ENCODE measurements around the gene RDH12. TPM values are rescaled to one million over a fixed set of nuclear protein-coding genes. Genes with fewer than 3 reads are reported as not detected.

RDH12 gene
- total RNA-seq, 1 experiment from 2014 or later = not detected

DNA sequence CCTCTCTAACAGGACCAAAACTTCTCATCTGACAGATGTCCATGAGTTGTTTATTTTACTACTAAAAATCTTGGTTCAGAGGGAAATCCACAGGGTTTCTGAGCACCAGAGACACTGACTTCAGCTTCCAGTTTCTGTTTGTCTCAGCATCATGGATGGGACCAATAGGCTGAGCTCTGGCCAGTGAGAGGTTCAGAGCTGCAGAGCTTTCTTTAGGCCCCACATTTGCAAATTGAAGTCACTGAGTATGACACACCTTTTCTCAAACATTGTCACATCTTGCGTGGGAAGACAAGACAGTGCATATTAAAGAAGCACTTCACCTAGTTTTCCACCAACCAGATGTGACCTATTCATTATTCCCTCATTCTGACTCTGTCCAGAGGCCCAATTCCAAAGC lies 45.2 kb downstream of the RDH12 start:
- no peak for DNase-seq (ENCODE audit: extremely low read depth, low read depth)

DNA sequence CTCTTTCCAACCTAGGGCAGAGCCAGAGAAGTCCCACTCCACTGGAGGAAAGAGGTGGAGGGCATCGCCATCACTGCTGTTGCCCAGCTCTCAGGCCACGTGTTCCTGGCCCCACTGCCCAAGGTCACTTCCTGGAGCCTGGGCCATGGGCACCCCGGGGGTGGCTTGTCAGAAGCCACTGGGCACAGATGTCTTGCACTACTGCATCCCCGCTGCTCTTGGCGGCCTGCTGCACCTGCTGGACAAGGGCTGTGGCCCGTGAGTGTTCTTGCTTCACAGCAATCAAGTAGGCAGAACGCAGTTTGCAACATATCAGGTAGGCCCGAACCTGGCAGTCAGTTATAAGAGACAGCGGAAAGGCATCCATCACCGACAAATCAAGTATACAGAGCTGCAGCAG lies 46.6 kb downstream of the RDH12 start:
- no peak for DNase-seq (ENCODE audit: extremely low read depth, low read depth)

DNA sequence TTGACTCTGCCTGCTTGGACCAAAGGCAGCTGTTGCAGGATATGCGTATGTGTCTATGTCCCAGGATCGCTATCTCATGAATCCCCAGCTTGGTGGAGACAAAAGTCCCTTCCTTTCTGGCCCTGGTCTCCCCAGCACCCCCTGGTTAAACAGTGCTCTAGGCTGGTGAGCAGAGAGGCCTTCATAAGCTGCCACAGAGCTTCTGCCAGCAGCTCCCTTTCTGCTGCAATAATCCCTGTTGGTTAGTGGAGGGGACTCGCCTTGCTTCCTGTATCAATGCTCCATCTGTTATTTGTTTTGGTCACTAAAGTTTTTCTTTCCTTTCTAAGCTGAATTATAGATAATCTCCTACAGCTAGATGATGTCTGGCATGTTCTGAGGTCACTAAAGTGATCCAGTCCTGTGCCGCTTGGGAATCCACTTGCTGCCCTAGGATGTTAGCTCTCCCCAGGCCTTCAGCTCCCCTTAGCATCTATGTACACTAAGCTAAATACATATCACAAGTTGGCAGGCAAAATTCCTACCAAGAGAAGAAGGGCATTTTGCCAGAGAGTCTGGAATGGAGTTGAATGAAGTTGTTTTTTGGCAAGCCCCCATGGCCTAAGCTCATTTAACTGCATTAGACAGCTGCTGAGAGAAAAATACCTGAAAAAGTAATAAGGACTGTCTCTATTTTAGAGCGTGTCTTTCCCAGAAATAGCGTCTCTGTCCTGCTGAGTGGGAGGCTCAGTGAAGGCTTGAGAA lies 47.8 kb downstream of the RDH12 start:
- no peak for DNase-seq (ENCODE audit: extremely low read depth, low read depth)

DNA sequence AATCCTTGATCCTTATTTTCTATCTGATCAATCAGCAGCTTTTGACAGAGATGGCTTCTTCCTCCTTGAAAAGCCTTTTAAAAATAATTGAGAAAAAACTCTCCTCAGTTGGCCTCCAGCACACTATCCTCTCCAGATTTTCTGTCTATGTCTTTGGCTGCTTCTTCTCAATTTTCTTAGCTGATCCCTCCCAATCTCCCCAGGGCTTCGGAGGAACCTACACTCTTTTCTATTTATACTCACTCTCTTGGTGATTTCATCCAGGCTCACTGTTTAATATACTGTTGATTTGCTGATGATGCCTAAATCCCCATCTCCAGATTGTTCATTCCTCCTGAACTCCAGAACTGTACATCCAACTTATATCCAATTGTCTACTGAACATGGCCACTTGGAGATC lies 54.8 kb downstream of the RDH12 start:
- no peak for DNase-seq (ENCODE audit: extremely low read depth, low read depth)

DNA sequence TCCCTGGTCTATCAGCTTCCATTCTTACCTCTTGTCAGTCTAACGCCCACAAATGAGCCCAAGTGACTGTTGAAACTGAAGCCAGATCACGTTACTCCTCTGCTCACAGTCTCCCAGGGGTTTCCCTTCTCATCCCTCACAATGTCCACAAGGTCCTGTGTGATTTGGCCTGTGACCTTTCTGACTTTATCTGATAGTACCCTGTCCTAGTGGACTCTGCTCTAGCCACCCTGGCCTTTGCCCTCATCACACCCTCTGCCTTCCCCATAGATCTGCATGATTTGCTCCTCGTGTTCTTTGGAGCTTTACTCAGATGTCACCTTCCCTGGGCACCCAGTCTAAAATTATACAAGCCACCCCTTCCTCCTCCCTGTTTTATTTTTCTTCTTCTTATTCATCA lies 55.5 kb downstream of the RDH12 start:
- no peak for DNase-seq (ENCODE audit: extremely low read depth, low read depth)

DNA sequence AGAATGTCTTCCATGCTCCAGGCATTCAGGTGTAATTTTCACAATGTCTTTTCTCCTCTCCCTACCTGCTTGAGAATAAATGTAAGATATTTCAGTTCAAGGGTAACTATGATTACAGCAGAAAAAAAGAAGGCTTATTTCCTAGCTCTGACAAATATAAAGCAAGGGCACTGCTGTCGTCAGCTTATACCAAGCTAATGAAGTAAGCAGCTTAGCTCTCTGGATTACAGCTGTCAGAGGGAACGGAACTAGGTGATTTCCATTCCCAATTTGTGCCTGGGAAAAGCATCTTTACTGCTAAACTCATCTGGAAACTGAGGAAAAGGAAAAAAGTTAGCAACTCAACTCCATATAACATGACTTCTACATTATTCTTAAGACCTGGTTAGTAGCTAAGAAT lies 58.2 kb downstream of the RDH12 start:
- no peak for DNase-seq (ENCODE audit: extremely low read depth, low read depth)

DNA sequence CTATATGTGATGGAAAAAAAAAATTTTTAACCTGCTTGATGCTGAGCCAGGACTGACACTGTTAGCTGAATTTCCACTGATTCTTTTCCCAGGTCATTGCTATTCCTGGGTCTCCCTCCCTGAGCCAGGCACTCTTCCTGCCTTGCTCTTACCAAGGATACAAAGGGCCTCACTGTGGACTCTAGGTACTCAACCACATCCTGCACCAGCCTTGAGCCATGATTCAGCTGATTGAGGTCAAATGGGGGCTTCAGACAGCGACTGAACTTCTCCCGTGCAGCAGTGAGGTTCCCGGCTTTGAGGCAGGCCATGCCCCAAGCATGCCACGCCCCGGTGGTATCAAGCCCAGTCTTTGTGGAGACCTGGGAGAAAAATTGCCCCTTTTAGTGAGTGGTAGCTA lies 60.4 kb downstream of the RDH12 start:
- DNase-seq (ENCODE audit: extremely low read depth, low read depth) = no peak

DNA sequence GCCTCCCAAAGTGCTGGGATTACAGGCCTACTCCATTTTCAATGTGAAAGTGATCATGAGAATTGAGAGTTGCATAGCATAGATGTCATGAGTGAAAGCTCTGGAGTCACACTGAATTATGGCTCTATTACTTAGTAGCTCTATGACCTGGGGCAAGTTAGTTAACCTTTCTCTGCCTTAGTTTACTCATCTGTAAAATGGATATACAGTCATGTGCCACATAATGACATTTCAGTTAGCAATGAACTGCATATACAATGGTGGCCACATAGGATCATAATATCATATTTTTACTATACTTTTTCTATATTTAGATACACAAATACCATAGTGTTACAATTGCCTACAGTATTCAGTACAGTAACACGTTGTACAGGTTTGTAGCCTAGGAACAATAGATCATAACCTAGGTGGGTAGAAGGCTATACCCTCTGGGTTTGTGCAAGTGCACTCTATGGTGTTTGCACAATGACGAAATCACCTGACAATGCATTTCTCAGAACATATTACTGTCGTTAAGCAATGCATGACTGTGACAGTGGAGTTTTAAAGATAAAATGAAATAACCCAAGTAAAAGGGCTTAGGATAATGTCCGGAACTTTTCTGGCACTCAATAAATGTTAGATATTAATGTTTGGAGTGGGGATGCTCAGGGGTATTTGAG lies 61.6 kb downstream of the RDH12 start:
- DNase-seq (ENCODE audit: extremely low read depth, low read depth) = no peak

DNA sequence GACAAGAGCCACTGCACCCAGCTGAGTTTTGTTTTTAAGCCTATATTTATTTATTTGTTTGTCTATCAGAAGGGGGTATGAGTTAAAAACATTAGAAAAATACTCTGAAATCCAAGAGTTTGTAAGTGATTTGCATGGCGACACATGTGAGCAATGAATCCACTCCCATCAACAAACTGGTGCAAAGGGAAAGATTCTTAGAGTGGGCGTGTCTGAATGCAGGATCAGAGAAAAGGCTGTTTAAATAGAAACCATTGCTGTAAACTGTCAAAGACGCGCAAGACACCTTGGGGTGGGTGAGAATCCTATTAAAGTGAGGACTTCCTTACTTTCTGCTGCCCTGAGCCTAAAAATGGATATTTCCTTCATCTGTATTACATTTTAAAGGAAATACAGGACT lies 62.8 kb downstream of the RDH12 start:
- DNase-seq (ENCODE audit: extremely low read depth, low read depth) = no peak

DNA sequence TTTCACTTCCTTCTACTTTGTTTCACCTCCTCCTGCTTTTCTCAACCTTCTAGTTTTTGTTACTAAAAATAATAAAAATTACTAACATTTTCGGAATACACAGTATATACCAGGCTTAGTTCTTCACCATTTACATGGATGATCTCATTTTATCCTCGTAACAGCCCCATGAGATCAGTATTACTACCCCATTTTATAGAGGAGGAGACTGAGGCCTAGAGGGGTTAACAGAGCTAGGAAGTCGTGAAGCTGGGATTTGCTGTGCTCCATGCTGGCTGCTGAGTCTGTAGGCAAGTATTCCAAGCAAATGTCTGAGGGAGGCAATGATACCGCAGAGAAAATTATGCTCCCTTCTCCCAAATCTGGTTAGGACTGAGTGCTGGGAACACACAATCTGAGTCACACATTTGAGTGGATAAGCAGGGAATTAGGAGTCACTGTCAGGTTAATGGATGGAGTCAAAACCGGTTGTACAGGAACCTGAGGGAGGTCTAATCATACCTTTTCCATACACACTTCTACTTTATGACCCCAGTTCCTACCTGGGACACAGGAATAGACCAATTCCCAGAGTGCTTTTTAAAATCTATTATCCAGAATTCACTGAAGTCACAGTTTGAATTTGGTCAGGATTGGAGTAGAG lies 63.6 kb downstream of the RDH12 start:
- no peak for DNase-seq (ENCODE audit: extremely low read depth, low read depth)

DNA sequence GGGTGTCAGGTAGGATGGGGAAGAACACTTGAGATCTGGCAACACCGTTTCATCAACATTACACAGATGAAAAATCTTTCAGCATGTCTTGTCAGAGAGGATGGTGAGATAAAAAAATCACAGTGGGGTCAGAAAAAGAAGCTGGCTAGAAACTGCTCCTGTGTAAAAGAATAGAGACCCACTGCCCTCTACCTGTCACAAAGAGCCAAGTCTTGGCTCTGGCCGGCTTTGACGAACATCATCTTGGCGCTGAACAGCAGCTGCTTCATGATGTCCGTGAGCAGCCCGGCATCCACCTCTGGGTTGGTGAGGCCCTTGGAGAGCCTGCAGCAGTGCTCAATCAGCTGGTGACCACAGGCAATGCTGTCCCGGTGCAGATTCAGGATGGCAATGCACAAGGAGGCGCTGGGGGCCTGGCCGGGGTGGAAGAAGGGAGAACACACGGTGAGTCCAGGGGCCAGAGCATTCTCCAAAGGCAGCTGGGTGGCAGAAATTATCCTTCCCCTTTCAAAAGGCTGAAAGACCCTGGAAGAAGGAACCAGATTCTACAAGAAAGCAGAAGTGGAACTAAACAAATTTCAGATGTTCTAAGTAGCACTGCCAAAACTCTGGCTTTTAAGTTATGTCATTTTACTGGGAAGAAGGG lies 64.5 kb downstream of the RDH12 start:
- DNase-seq (ENCODE audit: extremely low read depth, low read depth) = no peak

DNA sequence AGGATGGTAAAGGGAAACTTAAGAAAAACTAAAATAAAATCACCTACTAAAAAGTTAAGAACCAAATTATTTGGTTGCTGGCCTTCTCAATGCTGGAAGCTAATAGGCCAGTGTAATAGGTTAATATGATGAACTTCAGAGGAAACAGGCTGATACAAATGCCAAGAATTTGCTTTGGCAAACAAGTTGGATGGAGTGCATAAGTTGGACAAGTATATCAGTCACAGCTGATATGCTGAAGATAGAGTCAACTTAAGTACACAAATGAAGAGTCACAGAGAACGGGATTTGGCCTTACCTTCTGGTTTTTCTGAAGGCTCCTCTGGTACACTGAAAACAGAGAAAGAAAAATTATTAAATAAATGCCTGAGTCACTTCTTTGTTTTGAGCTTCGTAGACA lies 66.5 kb downstream of the RDH12 start:
- no peak for DNase-seq (ENCODE audit: extremely low read depth, low read depth)

DNA sequence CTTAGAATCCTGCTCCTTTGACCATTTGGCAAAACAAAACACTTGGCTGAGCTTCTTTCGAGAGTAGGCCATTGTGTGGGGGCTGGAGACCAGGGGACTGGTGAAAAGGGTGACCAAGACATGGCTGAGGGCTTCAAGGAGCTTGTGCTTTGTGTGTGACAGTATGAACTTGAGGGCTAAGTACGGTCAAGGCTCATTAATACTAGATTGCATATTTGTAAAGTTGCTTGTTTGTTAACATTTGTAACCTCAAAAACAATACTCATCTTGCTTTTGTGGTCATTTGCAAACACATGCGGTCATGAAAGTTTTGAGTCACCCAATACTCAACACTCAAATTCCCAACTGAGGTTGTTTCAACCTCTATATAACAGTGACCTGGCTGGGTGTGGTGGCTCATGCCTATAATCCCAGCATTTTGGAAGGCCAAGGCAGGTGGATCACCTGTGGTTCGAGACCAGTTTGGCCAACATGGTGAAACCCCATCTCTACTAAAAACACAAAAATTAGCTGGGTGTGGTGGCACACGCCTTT lies 72.2 kb downstream of the RDH12 start:
- DNase-seq (ENCODE audit: extremely low read depth, low read depth) = no peak

DNA sequence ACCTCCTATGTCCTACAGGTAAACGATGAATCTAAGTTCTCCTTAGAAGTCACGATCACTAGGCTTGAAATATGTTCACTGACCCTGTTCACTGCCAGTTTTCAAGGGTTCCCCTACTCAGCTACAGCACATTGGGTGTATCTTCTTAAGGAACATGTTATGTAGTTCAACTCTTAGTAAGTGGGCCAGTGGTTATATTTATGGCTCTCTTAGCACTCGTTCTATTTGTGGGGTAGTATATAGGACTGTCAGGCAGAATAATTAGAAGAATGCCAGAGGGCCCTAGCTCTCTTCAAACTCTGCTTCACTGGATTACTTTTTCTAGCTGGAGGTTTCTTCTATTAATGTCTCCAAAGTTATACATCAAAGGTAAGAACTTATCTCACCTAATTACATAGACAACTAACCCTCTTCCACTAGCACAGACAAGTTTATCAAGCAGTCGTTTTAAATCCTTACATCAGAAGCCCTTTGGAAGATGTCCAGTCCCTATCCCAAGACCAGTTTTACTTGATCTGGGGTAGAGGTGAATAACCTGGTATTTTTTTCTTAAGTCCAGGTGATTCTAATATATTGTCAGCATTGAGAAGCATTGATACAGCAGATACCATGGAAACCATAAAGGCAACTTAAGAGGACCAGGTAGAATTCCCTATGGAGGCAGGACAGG lies 75.1 kb downstream of the RDH12 start:
- DNase-seq (ENCODE audit: extremely low read depth, low read depth) = no peak

DNA sequence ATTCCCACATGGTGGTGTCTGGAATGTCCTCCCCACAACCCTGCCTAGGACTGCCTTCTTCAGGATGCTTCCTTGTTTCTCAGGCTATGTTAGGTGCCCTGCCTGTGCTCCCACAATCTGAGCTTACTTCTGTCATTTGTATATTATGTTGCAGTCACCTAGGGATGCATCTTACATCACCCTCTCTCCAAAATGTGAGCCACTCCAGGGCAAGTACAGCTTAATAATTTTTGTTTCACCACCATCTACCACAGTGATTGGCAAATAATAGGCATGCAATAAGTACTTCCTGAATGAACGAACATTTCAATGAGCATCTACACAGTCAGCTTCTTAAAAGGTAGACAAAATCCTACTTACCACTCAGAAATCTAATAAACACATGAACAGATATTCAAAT lies 77.1 kb downstream of the RDH12 start:
- no peak for DNase-seq (ENCODE audit: extremely low read depth, low read depth)

DNA sequence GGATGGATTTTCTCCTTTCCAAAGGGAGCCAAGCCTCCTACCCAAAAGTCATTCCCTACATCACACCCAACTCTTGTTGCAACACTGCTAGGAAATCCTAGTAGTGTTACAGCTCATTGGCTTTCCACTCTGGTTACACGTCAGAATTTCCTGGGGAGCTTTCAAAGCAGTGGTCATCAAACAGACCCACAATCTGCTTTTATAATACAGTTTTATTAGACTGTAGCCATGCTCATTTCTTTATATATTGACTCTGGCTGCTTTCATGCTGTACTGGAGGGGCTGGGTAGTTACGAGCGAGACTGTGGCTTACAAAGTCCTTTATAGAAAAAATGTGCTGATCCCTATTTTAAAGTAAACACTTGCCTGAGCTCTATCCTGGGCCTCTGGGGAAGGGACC lies 80.4 kb downstream of the RDH12 start:
- DNase-seq (ENCODE audit: extremely low read depth, low read depth) = no peak

Small RNA genes lying within 50 kb of the gene (small RNA-seq; reads per million reads assigned to genes)
- gene AL049779.3 = 0 reads per million in 2 experiments
- 0 reads per million in 2 experiments for gene RN7SL369P
- gene RNA5SP386 = 0 reads per million in 2 experiments

Other genes with a start within 250 kb of the RDH12 start
- gene TMEM229B, start 213.2 kb upstream of the RDH12 start, total RNA-seq (2014; rRNA removed; shearing (Covaris generic)) = 0.07 and 0.20 TPM in 2 replicates
- gene PLEKHH1, start 168.6 kb upstream of the RDH12 start, total RNA-seq (2014; rRNA removed; shearing (Covaris generic)) = 9.3 and 12.5 TPM in 2 replicates
- 27.2 and 39.5 TPM in 2 replicates for gene PIGH, start 101.6 kb upstream of the RDH12 start, total RNA-seq (2014; rRNA removed; shearing (Covaris generic))
- gene ARG2, start 82.0 kb upstream of the RDH12 start, total RNA-seq (2014; rRNA removed; shearing (Covaris generic)) = 4.8 and 5.2 TPM in 2 replicates
- gene VTI1B, start 27.3 kb upstream of the RDH12 start, total RNA-seq (2014; rRNA removed; shearing (Covaris generic)) = 47.1 and 49.3 TPM in 2 replicates
- 85.8 and 89.1 TPM in 2 replicates for gene RDH11, start 6.1 kb upstream of the RDH12 start, total RNA-seq (2014; rRNA removed; shearing (Covaris generic))
- 10.5 and 13.4 TPM in 2 replicates for gene ZFYVE26, start 114.7 kb downstream of the RDH12 start, total RNA-seq (2014; rRNA removed; shearing (Covaris generic))
- 12.7 and 13.4 TPM in 2 replicates for gene RAD51B, start 117.9 kb downstream of the RDH12 start, total RNA-seq (2014; rRNA removed; shearing (Covaris generic))

All from NCI-H460 (cell line).